ENCODE results near the gene NOVA1.

The NOVA1 gene

GRCh38 chr14:26594756-26595545, 2.9 kb downstream of the NOVA1 start:
- DNase-seq (ENCODE audit: insufficient read length, low spot score) (no peak), FAIRE-seq (no peak)

- DNase-seq (ENCODE audit: insufficient read length, low spot score), result no peak
- FAIRE-seq, result no peak
Observed at GRCh38 chr14:26594148-26594547, 3.7 kb downstream of the NOVA1 start.

- FAIRE-seq (no peak), DNase-seq (ENCODE audit: insufficient read length, low spot score) (no peak)
Observed at GRCh38 chr14:26593357-26593756, 4.5 kb downstream of the NOVA1 start.

GRCh38 chr14:26589925-26590324, 7.9 kb downstream of the NOVA1 start:
- FAIRE-seq (peak; percentile 51), DNase-seq (ENCODE audit: insufficient read length, low spot score) (no peak)

- DNase-seq (ENCODE audit: insufficient read length, low spot score), result no peak
- no peak for FAIRE-seq
Observed at GRCh38 chr14:26577711-26578110, 20.1 kb downstream of the NOVA1 start.

GRCh38 chr14:26554069-26554772, 43.6 kb downstream of the NOVA1 start:
- FAIRE-seq (no peak), DNase-seq (ENCODE audit: insufficient read length, low spot score) (no peak)

GRCh38 chr14:26549571-26549970, 48.3 kb downstream of the NOVA1 start:
- DNase-seq (ENCODE audit: insufficient read length, low spot score) (no peak), FAIRE-seq (no peak)

- FAIRE-seq (no peak), DNase-seq (ENCODE audit: insufficient read length, low spot score) (no peak)
Observed at GRCh38 chr14:26548406-26548805, 49.4 kb downstream of the NOVA1 start.

- FAIRE-seq (no peak), DNase-seq (ENCODE audit: insufficient read length, low spot score) (no peak)
Observed at GRCh38 chr14:26538176-26538575, 59.7 kb downstream of the NOVA1 start.

- DNase-seq (ENCODE audit: insufficient read length, low spot score) (peak; percentile 59), FAIRE-seq (no peak)
Observed at GRCh38 chr14:26531894-26532293, 65.9 kb downstream of the NOVA1 start.

GRCh38 chr14:26528415-26529182, 69.2 kb downstream of the NOVA1 start:
- DNase-seq (ENCODE audit: insufficient read length, low spot score), result no peak
- FAIRE-seq, result peak; percentile 73

GRCh38 chr14:26527095-26527494, 70.7 kb downstream of the NOVA1 start:
- DNase-seq (ENCODE audit: insufficient read length, low spot score), result no peak
- no peak for FAIRE-seq

GRCh38 chr14:26526137-26526536, 71.7 kb downstream of the NOVA1 start:
- DNase-seq (ENCODE audit: insufficient read length, low spot score) (no peak), FAIRE-seq (no peak)

GRCh38 chr14:26525085-26525484, 72.7 kb downstream of the NOVA1 start:
- FAIRE-seq (no peak), DNase-seq (ENCODE audit: insufficient read length, low spot score) (no peak)

- DNase-seq (ENCODE audit: insufficient read length, low spot score) (no peak), FAIRE-seq (peak; percentile 65)
Observed at GRCh38 chr14:26522967-26523366, 74.9 kb downstream of the NOVA1 start.

GRCh38 chr14:26517771-26518170, 80.1 kb downstream of the NOVA1 start:
- FAIRE-seq, result no peak
- DNase-seq (ENCODE audit: insufficient read length, low spot score), result no peak

- DNase-seq (ENCODE audit: insufficient read length, low spot score), result no peak
- FAIRE-seq, result peak; percentile 60
Observed at GRCh38 chr14:26500028-26500427, 97.8 kb downstream of the NOVA1 start.

GRCh38 chr14:26499546-26499945, 98.3 kb downstream of the NOVA1 start:
- DNase-seq (ENCODE audit: insufficient read length, low spot score), result no peak
- FAIRE-seq, result no peak

GRCh38 chr14:26486922-26487321, 110.9 kb downstream of the NOVA1 start:
- no peak for FAIRE-seq
- DNase-seq (ENCODE audit: insufficient read length, low spot score), result no peak

- no peak for DNase-seq (ENCODE audit: insufficient read length, low spot score)
- no peak for FAIRE-seq
Observed at GRCh38 chr14:26484562-26484961, 113.3 kb downstream of the NOVA1 start.

GRCh38 chr14:26478967-26479366, 118.9 kb downstream of the NOVA1 start:
- no peak for DNase-seq (ENCODE audit: insufficient read length, low spot score)
- no peak for FAIRE-seq
